Neural progenitor cell (in vitro differentiated cells): ENCODE measurements around the gene PCSK6. TPM values are rescaled to one million over a fixed set of nuclear protein-coding genes. Genes with fewer than 3 reads are reported as not detected.
A peak's percentile ranks its signal among the peaks of the same experiment; 100 is the strongest.

Experiments used
- DNase-seq: peaks from one replicate; pipeline ENCODE4 v3.0.0-alpha.2; 2016; ENCODE audit warnings: low spot score
- H2AFZ ChIP-seq: fragments of 200-600 bp; sonication (generic); replicated peaks from 2 replicates; pipeline ENCODE4 v1.6.1; 2016; ENCODE audit warnings: antibody characterized with exemption
- H3F3A ChIP-seq: fragments of 200-600 bp; sonication (generic); 2 replicates; pipeline ENCODE4 v1.6.1; 2016; ENCODE audit warnings: antibody characterized with exemption, low read depth
- H3K27ac ChIP-seq: fragments of 200-600 bp; sonication (generic); 2 replicates; pipeline ENCODE4 v1.5.1; 2016; ENCODE audit warnings: mild to moderate bottlenecking
- H3K27me3 ChIP-seq: fragments of 200-600 bp; sonication (generic); 2 replicates; pipeline ENCODE4 v1.6.1; 2016; ENCODE audit warnings: mild to moderate bottlenecking, moderate library complexity
- H3K36me3 ChIP-seq: fragments of 200-600 bp; sonication (generic); 2 replicates; pipeline ENCODE4 v1.5.1; 2016
- H3K4me1 ChIP-seq: fragments of 200-600 bp; sonication (generic); 2 replicates; pipeline ENCODE4 v1.6.1; 2016; ENCODE audit warnings: mixed run types
- H3K4me2 ChIP-seq: fragments of 200-600 bp; sonication (generic); 2 replicates; pipeline ENCODE4 v1.6.1; 2016
- H3K4me3 ChIP-seq: fragments of 200-600 bp; sonication (generic); 2 replicates; pipeline ENCODE4 v1.5.1; 2016
- H3K79me2 ChIP-seq: fragments of 200-600 bp; sonication (generic); 2 replicates; pipeline ENCODE4 v1.6.1; 2016; ENCODE audit warnings: low read depth
- H3K9ac ChIP-seq: fragments of 200-600 bp; sonication (generic); 2 replicates; pipeline ENCODE4 v1.6.1; 2016
- H3K9me3 ChIP-seq: fragments of 200-600 bp; sonication (generic); 2 replicates; pipeline ENCODE4 v1.5.1; 2016; ENCODE audit warnings: low read depth
- H4K20me1 ChIP-seq: fragments of 200-600 bp; sonication (generic); 2 replicates; pipeline ENCODE4 v1.6.1; 2016; ENCODE audit warnings: low read depth
- H3K27ac Mint-ChIP-seq: 3 replicates; pipeline ENCODE4 v1.8.0; 2021; ENCODE audit warnings: mixed read lengths
- H3K27me3 Mint-ChIP-seq: 2 replicates; pipeline ENCODE4 v1.8.0; 2022; ENCODE audit warnings: low read depth, mild to moderate bottlenecking, inconsistent platforms, moderate library complexity, mixed read lengths; ENCODE audit not compliant: insufficient read depth
- H3K36me3 Mint-ChIP-seq: 3 replicates; pipeline ENCODE4 v1.8.0; 2021; ENCODE audit warnings: mixed read lengths
- H3K4me1 Mint-ChIP-seq: 3 replicates; pipeline ENCODE4 v1.8.0; 2021; ENCODE audit warnings: mixed read lengths
- H3K4me3 Mint-ChIP-seq: 3 replicates; pipeline ENCODE4 v1.8.0; 2021; ENCODE audit warnings: mild to moderate bottlenecking, moderate library complexity, mixed read lengths
- H3K9me3 Mint-ChIP-seq: 3 replicates; pipeline ENCODE4 v1.8.0; 2020; ENCODE audit warnings: mixed read lengths
- CTCF ChIP-seq: fragments of 200-600 bp; sonication (generic); IDR thresholded peaks from 2 replicates; pipeline ENCODE4 v1.5.1; 2017; ENCODE audit warnings: antibody characterized with exemption, mild to moderate bottlenecking
- EZH2 ChIP-seq: fragments of 200-600 bp; sonication (generic); IDR thresholded peaks from 2 replicates; pipeline ENCODE4 v1.6.1; 2017; ENCODE audit warnings: antibody characterized with exemption, mild to moderate bottlenecking, moderate library complexity
- EZH2phosphoT487 ChIP-seq: fragments of 200-600 bp; sonication (generic); IDR thresholded peaks from 2 replicates; pipeline ENCODE4 v1.6.1; 2017; ENCODE audit warnings: antibody characterized with exemption
- total RNA-seq: library from RNA; depleted of rRNA; stranded (reverse); fragments of >200 nt; gene quantifications from 2 replicates; pipeline ENCODE4 v1.2.3, GENCODE V29; 2015; ENCODE audit warnings: low replicate concordance

Gene PCSK6
- total RNA-seq, 1 donor from 2014 or later = 1.9 TPM

- no peak overlapping the region for H3K9ac ChIP-seq
Observed at GRCh38 chr15:101371519-101371918, 118.0 kb downstream of the PCSK6 start.

DNA sequence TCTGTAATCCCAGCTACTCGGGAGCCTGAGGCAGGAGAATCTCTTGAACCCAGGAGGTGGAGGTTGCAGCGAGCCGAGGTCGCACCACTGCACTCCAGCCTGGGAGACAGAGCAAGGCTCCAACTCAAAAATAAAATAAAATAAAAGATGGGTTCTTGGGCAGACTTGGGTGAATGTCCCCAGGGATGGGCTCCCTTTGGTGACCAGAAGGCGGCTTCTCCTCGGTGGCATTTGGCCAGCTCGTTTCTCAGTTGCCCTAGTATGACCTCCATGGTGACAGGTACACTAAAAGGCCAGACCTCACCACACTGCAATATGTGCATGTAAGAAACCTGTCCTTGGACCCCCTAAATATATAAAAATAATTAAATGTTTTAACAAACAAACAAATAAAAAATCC is 118.4 kb downstream of the PCSK6 start:
- Histone ChIP-seq H3K27ac (no peak overlapping the region), H3K4me2 (no peak overlapping the region), H3K4me1 (peaks cover 42% of the 10 kb centered on the region), H4K20me1 (no peaks in the 10 kb centered on the region), H3K9me3 (no peaks in the 10 kb centered on the region), H2AFZ (no peak overlapping the region), H3K4me3 (no peak overlapping the region), H3F3A (peaks cover 12% of the 10 kb centered on the region), H3K9ac (no peak overlapping the region), H3K27me3 (peaks cover 10% of the 10 kb centered on the region), H3K36me3 (no peaks in the 10 kb centered on the region), H3K79me2 (no peaks in the 10 kb centered on the region)
- H3K4me3 Mint-ChIP-seq = no peak overlapping the region
- H3K27me3 Mint-ChIP-seq = peaks cover 14% of the 10 kb centered on the region
- no peak for TF ChIP-seq CTCF
- TF ChIP-seq EZH2phosphoT487 = no peak
- TF ChIP-seq EZH2 = no peak
- no peak overlapping the region for H3K27ac Mint-ChIP-seq
- peaks cover 12% of the 10 kb centered on the region for H3K4me1 Mint-ChIP-seq
- no peaks in the 10 kb centered on the region for H3K9me3 Mint-ChIP-seq
- no peaks in the 10 kb centered on the region for H3K36me3 Mint-ChIP-seq
- DNase-seq = no peak

More at GRCh38 chr15:101371519-101371918, 118.0 kb downstream of the PCSK6 start:
- H4K20me1 ChIP-seq = no peaks in the 10 kb centered on the region
- H3K9me3 ChIP-seq = no peaks in the 10 kb centered on the region
- Mint-ChIP-seq H3K4me3 (no peak overlapping the region), H3K27ac (no peak overlapping the region), H3K36me3 (no peaks in the 10 kb centered on the region), H3K27me3 (peaks cover 12% of the 10 kb centered on the region), H3K4me1 (peaks cover 12% of the 10 kb centered on the region), H3K9me3 (no peaks in the 10 kb centered on the region)
- H3K36me3 ChIP-seq = no peaks in the 10 kb centered on the region
- peaks cover 12% of the 10 kb centered on the region for H3F3A ChIP-seq
- no peak overlapping the region for H3K4me2 ChIP-seq
- TF ChIP-seq EZH2 (no peak), EZH2phosphoT487 (no peak), CTCF (no peak)
- peaks cover 10% of the 10 kb centered on the region for H3K27me3 ChIP-seq
- peaks cover 39% of the 10 kb centered on the region for H3K4me1 ChIP-seq
- no peak overlapping the region for H3K27ac ChIP-seq
- DNase-seq = no peak
- H3K4me3 ChIP-seq = no peak overlapping the region
- H3K79me2 ChIP-seq = no peaks in the 10 kb centered on the region
- no peak overlapping the region for H2AFZ ChIP-seq

DNA sequence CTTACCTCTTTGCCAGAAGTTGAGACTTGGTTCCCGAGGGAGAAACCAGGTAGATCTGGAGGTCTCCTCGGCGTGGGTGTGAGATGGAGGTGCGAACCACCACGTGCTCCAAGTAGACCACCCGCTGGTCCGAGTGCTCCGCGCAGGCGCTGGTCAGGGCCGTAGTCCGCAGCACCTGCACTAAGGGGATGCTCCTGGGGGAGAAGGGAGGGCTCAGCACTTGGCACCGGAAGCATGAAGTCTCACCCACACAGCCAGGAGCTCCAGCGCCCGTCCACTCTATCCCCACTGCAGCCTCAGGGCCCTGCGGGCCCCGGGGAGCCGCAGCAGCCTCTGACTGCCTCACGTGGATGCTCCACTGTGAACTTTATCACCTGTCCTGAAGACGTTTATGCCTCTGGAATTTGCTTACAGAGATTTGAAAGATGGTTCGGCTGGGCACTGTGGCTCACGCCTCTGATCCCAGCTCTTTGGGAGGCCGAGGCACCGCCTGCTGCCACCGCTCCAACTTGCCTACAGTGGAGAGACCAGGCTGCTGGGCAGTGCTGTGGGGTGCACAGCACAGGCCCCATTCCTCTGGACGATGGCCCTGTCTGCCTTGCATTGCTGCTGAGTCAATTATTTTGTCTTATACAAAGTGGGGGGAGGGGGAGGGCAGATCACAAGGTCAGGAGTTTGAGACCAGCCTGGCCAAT is 119.0 kb downstream of the PCSK6 start:
- Histone ChIP-seq H4K20me1 (no peaks in the 10 kb centered on the region), H3K36me3 (no peaks in the 10 kb centered on the region), H3K4me1 (peaks cover 42% of the 10 kb centered on the region), H3K4me3 (no peak overlapping the region), H2AFZ (no peak overlapping the region), H3F3A (peaks cover 12% of the 10 kb centered on the region), H3K27ac (peak overlapping the region; percentile 64), H3K27me3 (peaks cover 10% of the 10 kb centered on the region), H3K9me3 (no peaks in the 10 kb centered on the region), H3K9ac (no peak overlapping the region), H3K79me2 (no peaks in the 10 kb centered on the region), H3K4me2 (peak overlapping the region; percentile 21)
- TF ChIP-seq EZH2phosphoT487 (no peak), CTCF (no peak), EZH2 (no peak)
- Mint-ChIP-seq H3K4me3 (no peak overlapping the region), H3K27me3 (peaks cover 14% of the 10 kb centered on the region), H3K36me3 (peaks cover 1% of the 10 kb centered on the region), H3K9me3 (peaks cover 4% of the 10 kb centered on the region), H3K27ac (no peak overlapping the region), H3K4me1 (peaks cover 12% of the 10 kb centered on the region)
- no peak for DNase-seq
